HepG2 (cell line): ENCODE data around the gene ST6GALNAC6. TPM values are rescaled to one million over a fixed set of nuclear protein-coding genes. Genes with fewer than 3 reads are reported as not detected.

ENCODE experiments used
- ATAC-seq: fragments of 200-7000 bp; cut with Tn5 transposase; 3 replicates; pipeline ENCODE4 v1.9.1; 2020; ENCODE audit warnings: mild to moderate bottlenecking, moderate library complexity
- BruUV-seq: library from RNA; stranded (reverse); fragments of 400-500 nt; replicated peaks from 2 replicates; lab custom pipeline; 2021; lab: Mats Ljungman, UMichigan
- CTCF ChIA-PET: fragments of 300-600 bp; formaldehyde crosslinking; extraction: SDS; loops from one replicate; lab custom pipeline; 2021; ENCODE audit warnings: low total read pairs, inconsistent platforms, low intra/inter-chr PET ratio; lab: Yijun Ruan, JAX
- POLR2A ChIA-PET: fragments of 350-600 bp; sonication (Branson Sonifier 250); formaldehyde crosslinking; loops from one replicate; lab custom pipeline; 2020; ENCODE audit warnings: antibody characterized with exemption, inconsistent platforms; lab: Yijun Ruan, JAX
- DNase-seq: peaks from one replicate; pipeline ENCODE4 v3.0.0-alpha.2; 2015; ENCODE audit warnings: low spot score
- FAIRE-seq: peaks from 3 replicates; lab custom pipeline; 2011; peaks lifted over from hg19 to GRCh38; lab: Jason Lieb, UNC
- H2AFZ ChIP-seq: one replicate; pipeline ENCODE4 v1.6.1; 2011; ENCODE audit warnings: low read length, inconsistent platforms
- H3K27ac ChIP-seq: fragments of 300-600 bp; 3 replicates; pipeline ENCODE4 v1.8.0; 2011; ENCODE audit warnings: mixed run types, mild to moderate bottlenecking, mixed read lengths, low read length, inconsistent platforms; ENCODE audit not compliant: insufficient read depth; ENCODE audit errors: extremely low read length
- H3K27me3 ChIP-seq, 2 experiments: fragments of 200-600 bp in 1 of 2; 2 replicates in 1 of 2; 3 replicates in 1 of 2; pipeline versions ENCODE4 v1.6.0 to v1.8.0; 2011; ENCODE audit warnings: low read length in 2 of 2, mild to moderate bottlenecking in 2 of 2, moderate library complexity in 2 of 2, inconsistent platforms in 1 of 2; ENCODE audit not compliant: insufficient read depth in 2 of 2, control insufficient read depth in 1 of 2
- H3K36me3 ChIP-seq, 2 experiments: fragments of 200-600 bp in 1 of 2; replicated peaks in 1 of 2; 2 replicates in 1 of 2; 3 replicates in 1 of 2; pipeline versions ENCODE4 v1.5.1 to v1.8.0; 2011; ENCODE audit warnings: low read length in 2 of 2, inconsistent platforms in 1 of 2; ENCODE audit not compliant: insufficient read depth in 2 of 2, control insufficient read depth in 1 of 2
- H3K4me1 ChIP-seq: 2 replicates; pipeline ENCODE4 v1.5.1; 2012; ENCODE audit warnings: low read length, inconsistent platforms; ENCODE audit not compliant: insufficient read depth
- H3K4me2 ChIP-seq: 2 replicates; pipeline ENCODE4 v1.6.0; 2011; ENCODE audit warnings: low read depth, low read length, inconsistent platforms
- H3K4me3 ChIP-seq, 3 experiments: fragments of 200-600 bp in 1 of 3; sonication (generic), shearing (Covaris generic) in 1 of 3; replicated peaks in 1 of 3; 2 replicates each; pipeline ENCODE4 v1.5.1; 2011 to 2016; ENCODE audit warnings: low read length in 3 of 3, inconsistent platforms in 2 of 3, low read depth in 2 of 3, mild to moderate bottlenecking in 2 of 3, control low read depth in 1 of 3, mixed read lengths in 1 of 3; ENCODE audit not compliant: insufficient read depth in 1 of 3
- H3K79me2 ChIP-seq: one replicate; pipeline ENCODE4 v1.6.1; 2011; ENCODE audit warnings: low read length, inconsistent platforms; ENCODE audit not compliant: insufficient read depth
- H3K9ac ChIP-seq: 2 replicates; pipeline ENCODE4 v1.6.0; 2011; ENCODE audit warnings: mild to moderate bottlenecking, low read depth, low read length, inconsistent platforms; ENCODE audit not compliant: insufficient read depth
- H3K9me3 ChIP-seq: 2 replicates; pipeline ENCODE4 v1.5.1; 2012; ENCODE audit warnings: mild to moderate bottlenecking, low read length
- H4K20me1 ChIP-seq: 2 replicates; pipeline ENCODE4 v1.6.0; 2011; ENCODE audit warnings: inconsistent platforms, mild to moderate bottlenecking, low read length, moderate library complexity; ENCODE audit not compliant: insufficient read depth
- ZFY ChIP-seq: sonication (generic); formaldehyde crosslinking; IDR thresholded peaks from 2 replicates; pipeline ENCODE4 v1.4.0; 2020; ENCODE audit warnings: missing genetic modification reagents
- ZKSCAN1 ChIP-seq: fragments of 150-350 bp; IDR thresholded peaks from 2 replicates; pipeline ENCODE4 v1.6.1; 2014; ENCODE audit warnings: low read length
- ZNF501 ChIP-seq: sonication (generic); formaldehyde crosslinking; IDR thresholded peaks from 2 replicates; pipeline ENCODE4 v1.5.1; 2020; ENCODE audit warnings: mild to moderate bottlenecking, moderate library complexity, missing genetic modification reagents
- ZNF792 ChIP-seq: IDR thresholded peaks from 2 replicates; pipeline ENCODE4 v1.6.1; 2016
- WGBS: methylation state at CpG from one replicate; pipeline ENCODE4 v1.1.6; 2017; ENCODE audit warnings: low lambda C conversion rate; 5-methylcytosine and 5-hydroxymethylcytosine counted together
- in situ Hi-C: cut with HindIII; loops from 2 replicates; pipeline ENCODE4 v1.10.0; 2017; ENCODE audit warnings: low pct_unique_long_range_greater_than_20kb; ENCODE audit not compliant: extremely low pct_ligation_motif_present
- intact Hi-C: fragments of 100-400 bp; cut with micrococcal nuclease; formaldehyde crosslinking; loops from one replicate; pipeline ENCODE4 v1.10.0; 2022; ENCODE audit not compliant: unreplicated experiment
- polyA plus RNA-seq, 8 experiments: library from polyadenylated mRNA; depleted of rRNA in 3 of 8; stranded (reverse) in 7 of 8; unstranded in 1 of 8; fragments of >200 nt; fragmentation: Illumina TruSeq in 4 of 8; extraction: Trizol in 4 of 8; gene quantifications; 2 replicates each; pipeline versions ENCODE4 v1.2.1 to v1.2.3, GENCODE V29; 2011 to 2016; ENCODE audit warnings: low read depth in 4 of 8, missing spikeins in 1 of 8, mixed read lengths in 1 of 8; ENCODE audit not compliant: insufficient read depth in 1 of 8
- total RNA-seq, 5 experiments: library from RNA; depleted of rRNA; stranded (reverse); fragments of >200 nt; fragmentation: Illumina TruSeq; extraction: Trizol; gene quantifications; 2 replicates each; pipeline ENCODE4 v1.2.3, GENCODE V29; 2016; ENCODE audit warnings: low read depth in 1 of 5
- TF ChIP-seq, protein P1 (sequence below): sonication (generic); formaldehyde crosslinking; conservative IDR thresholded peaks from 2 replicates; pipeline ENCODE4 v1.8.0; 2022; ENCODE audit warnings: mild to moderate bottlenecking, moderate library complexity, missing genetic modification reagents
- TF ChIP-seq, protein P2 (sequence below): IDR thresholded peaks from 2 replicates; pipeline ENCODE4 v1.6.1; 2016; ENCODE audit warnings: low read depth, borderline replicate concordance
- TF ChIP-seq, protein P3 (sequence below): sonication (generic); formaldehyde crosslinking; IDR thresholded peaks from 2 replicates; pipeline ENCODE4 v1.4.0; 2020; ENCODE audit warnings: missing genetic modification reagents
- TF ChIP-seq, protein P4 (sequence below): sonication (generic); formaldehyde crosslinking; IDR thresholded peaks from 2 replicates; pipeline ENCODE4 v1.4.0; 2020; ENCODE audit warnings: missing genetic modification reagents

The ST6GALNAC6 gene
- total and polyA plus RNA-seq, 2 of the 13 experiments (the other 11 are each of a cell fraction or from before 2014, with no cell fraction given): 18.5 to 65.4 TPM

DNA sequence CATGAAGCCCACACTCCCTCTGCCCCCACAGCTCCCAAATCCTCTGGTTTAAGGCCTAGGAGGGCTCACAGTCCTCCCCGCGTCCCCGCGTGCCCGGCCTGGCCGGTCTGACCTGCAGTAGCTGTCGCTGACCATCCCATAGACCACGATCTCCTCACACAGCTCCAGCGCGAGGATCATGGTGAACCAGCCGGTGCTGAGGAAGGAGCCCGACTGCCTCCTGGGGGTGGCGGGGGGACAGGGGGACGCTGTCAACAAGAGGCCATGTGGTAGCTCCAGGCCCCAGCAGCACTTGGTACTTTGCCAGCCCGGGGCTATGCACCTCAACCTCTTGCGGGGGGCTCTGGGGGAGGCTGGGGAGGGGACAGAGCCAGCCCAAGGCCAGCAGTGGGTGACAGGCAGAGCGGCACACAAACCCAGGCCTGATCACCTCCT lies 10.5 kb upstream of the ST6GALNAC6 start:
- Histone ChIP-seq H3K4me1 (peaks cover 29% of the 10 kb centered on the region), H3K79me2 (no peaks in the 10 kb centered on the region), H2AFZ (no peak overlapping the region), H3K36me3 (peaks cover 7 to 15% of the 10 kb centered on the region in 2 experiments; a peak in 4 of 5 replicates), H3K4me3 (no peak overlapping the region), H3K9ac (no peak overlapping the region), H3K4me2 (no peak overlapping the region), H3K27ac (no peak overlapping the region), H3K27me3 (no peaks in the 10 kb centered on the region), H4K20me1 (no peaks in the 10 kb centered on the region), H3K9me3 (no peaks in the 10 kb centered on the region)
- BruUV-seq: no TSS peak
- FAIRE-seq (no peak), DNase-seq (no peak), ATAC-seq (no peak)
- ChIA-PET POLR2A (interaction anchor here (0.8 kb wide), 1 partner anchor 13 kb away, joined by 4 read pairs; no protein-coding TSS in a partner anchor), CTCF (no interaction called here)
- 91% methylated on average over 13 of the region's 17 CpGs for WGBS
- in situ Hi-C loops (no loop called here), intact Hi-C loops (no loop called here)
- TF ChIP-seq ZNF792 (no peak), ZFY (CRISPR knock-in tag) (no peak), ZKSCAN1 (no peak), ZNF501 (CRISPR knock-in tag) (no peak)
- TF ChIP-seq, protein P1, sequence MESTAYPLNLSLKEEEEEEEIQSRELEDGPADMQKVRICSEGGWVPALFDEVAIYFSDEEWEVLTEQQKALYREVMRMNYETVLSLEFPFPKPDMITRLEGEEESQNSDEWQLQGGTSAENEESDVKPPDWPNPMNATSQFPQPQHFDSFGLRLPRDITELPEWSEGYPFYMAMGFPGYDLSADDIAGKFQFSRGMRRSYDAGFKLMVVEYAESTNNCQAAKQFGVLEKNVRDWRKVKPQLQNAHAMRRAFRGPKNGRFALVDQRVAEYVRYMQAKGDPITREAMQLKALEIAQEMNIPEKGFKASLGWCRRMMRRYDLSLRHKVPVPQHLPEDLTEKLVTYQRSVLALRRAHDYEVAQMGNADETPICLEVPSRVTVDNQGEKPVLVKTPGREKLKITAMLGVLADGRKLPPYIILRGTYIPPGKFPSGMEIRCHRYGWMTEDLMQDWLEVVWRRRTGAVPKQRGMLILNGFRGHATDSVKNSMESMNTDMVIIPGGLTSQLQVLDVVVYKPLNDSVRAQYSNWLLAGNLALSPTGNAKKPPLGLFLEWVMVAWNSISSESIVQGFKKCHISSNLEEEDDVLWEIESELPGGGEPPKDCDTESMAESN (CRISPR knock-in tag): no peak
- TF ChIP-seq, protein P2, sequence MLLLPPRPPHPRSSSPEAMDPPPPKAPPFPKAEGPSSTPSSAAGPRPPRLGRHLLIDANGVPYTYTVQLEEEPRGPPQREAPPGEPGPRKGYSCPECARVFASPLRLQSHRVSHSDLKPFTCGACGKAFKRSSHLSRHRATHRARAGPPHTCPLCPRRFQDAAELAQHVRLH: no peak
- TF ChIP-seq, protein P3, sequence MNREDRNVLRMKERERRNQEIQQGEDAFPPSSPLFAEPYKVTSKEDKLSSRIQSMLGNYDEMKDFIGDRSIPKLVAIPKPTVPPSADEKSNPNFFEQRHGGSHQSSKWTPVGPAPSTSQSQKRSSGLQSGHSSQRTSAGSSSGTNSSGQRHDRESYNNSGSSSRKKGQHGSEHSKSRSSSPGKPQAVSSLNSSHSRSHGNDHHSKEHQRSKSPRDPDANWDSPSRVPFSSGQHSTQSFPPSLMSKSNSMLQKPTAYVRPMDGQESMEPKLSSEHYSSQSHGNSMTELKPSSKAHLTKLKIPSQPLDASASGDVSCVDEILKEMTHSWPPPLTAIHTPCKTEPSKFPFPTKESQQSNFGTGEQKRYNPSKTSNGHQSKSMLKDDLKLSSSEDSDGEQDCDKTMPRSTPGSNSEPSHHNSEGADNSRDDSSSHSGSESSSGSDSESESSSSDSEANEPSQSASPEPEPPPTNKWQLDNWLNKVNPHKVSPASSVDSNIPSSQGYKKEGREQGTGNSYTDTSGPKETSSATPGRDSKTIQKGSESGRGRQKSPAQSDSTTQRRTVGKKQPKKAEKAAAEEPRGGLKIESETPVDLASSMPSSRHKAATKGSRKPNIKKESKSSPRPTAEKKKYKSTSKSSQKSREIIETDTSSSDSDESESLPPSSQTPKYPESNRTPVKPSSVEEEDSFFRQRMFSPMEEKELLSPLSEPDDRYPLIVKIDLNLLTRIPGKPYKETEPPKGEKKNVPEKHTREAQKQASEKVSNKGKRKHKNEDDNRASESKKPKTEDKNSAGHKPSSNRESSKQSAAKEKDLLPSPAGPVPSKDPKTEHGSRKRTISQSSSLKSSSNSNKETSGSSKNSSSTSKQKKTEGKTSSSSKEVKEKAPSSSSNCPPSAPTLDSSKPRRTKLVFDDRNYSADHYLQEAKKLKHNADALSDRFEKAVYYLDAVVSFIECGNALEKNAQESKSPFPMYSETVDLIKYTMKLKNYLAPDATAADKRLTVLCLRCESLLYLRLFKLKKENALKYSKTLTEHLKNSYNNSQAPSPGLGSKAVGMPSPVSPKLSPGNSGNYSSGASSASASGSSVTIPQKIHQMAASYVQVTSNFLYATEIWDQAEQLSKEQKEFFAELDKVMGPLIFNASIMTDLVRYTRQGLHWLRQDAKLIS (CRISPR knock-in tag): no peak
- TF ChIP-seq, protein P4, sequence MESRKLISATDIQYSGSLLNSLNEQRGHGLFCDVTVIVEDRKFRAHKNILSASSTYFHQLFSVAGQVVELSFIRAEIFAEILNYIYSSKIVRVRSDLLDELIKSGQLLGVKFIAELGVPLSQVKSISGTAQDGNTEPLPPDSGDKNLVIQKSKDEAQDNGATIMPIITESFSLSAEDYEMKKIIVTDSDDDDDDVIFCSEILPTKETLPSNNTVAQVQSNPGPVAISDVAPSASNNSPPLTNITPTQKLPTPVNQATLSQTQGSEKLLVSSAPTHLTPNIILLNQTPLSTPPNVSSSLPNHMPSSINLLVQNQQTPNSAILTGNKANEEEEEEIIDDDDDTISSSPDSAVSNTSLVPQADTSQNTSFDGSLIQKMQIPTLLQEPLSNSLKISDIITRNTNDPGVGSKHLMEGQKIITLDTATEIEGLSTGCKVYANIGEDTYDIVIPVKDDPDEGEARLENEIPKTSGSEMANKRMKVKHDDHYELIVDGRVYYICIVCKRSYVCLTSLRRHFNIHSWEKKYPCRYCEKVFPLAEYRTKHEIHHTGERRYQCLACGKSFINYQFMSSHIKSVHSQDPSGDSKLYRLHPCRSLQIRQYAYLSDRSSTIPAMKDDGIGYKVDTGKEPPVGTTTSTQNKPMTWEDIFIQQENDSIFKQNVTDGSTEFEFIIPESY (CRISPR knock-in tag): peak; percentile 70
